HepG2 (cell line): ENCODE data around the gene TUBB2B. TPM values are rescaled to one million over a fixed set of nuclear protein-coding genes. Genes with fewer than 3 reads are reported as not detected.
A peak's percentile ranks its signal among the peaks of the same experiment; 100 is the strongest.

Experiments
- ATAC-seq: fragments of 200-7000 bp; cut with Tn5 transposase; 3 replicates; pipeline ENCODE4 v1.9.1; 2020; ENCODE audit warnings: mild to moderate bottlenecking, moderate library complexity
- BruUV-seq: library from RNA; stranded (reverse); fragments of 400-500 nt; replicated peaks from 2 replicates; lab custom pipeline; 2021; lab: Mats Ljungman, UMichigan
- CTCF ChIA-PET: fragments of 300-600 bp; formaldehyde crosslinking; extraction: SDS; loops from one replicate; lab custom pipeline; 2021; ENCODE audit warnings: low total read pairs, inconsistent platforms, low intra/inter-chr PET ratio; lab: Yijun Ruan, JAX
- POLR2A ChIA-PET: fragments of 350-600 bp; sonication (Branson Sonifier 250); formaldehyde crosslinking; loops from one replicate; lab custom pipeline; 2020; ENCODE audit warnings: antibody characterized with exemption, inconsistent platforms; lab: Yijun Ruan, JAX
- DNase-seq: peaks from one replicate; pipeline ENCODE4 v3.0.0-alpha.2; 2015; ENCODE audit warnings: low spot score
- FAIRE-seq: peaks from 3 replicates; lab custom pipeline; 2011; peaks lifted over from hg19 to GRCh38; lab: Jason Lieb, UNC
- H2AFZ ChIP-seq: one replicate; pipeline ENCODE4 v1.6.1; 2011; ENCODE audit warnings: low read length, inconsistent platforms
- H3K27ac ChIP-seq: fragments of 300-600 bp; 3 replicates; pipeline ENCODE4 v1.8.0; 2011; ENCODE audit warnings: mixed run types, mild to moderate bottlenecking, mixed read lengths, low read length, inconsistent platforms; ENCODE audit not compliant: insufficient read depth; ENCODE audit errors: extremely low read length
- H3K27me3 ChIP-seq, 2 experiments: fragments of 200-600 bp in 1 of 2; 2 replicates in 1 of 2; 3 replicates in 1 of 2; pipeline versions ENCODE4 v1.6.0 to v1.8.0; 2011; ENCODE audit warnings: low read length in 2 of 2, mild to moderate bottlenecking in 2 of 2, moderate library complexity in 2 of 2, inconsistent platforms in 1 of 2; ENCODE audit not compliant: insufficient read depth in 2 of 2, control insufficient read depth in 1 of 2
- H3K36me3 ChIP-seq, 2 experiments: fragments of 200-600 bp in 1 of 2; replicated peaks in 1 of 2; 2 replicates in 1 of 2; 3 replicates in 1 of 2; pipeline versions ENCODE4 v1.5.1 to v1.8.0; 2011; ENCODE audit warnings: low read length in 2 of 2, inconsistent platforms in 1 of 2; ENCODE audit not compliant: insufficient read depth in 2 of 2, control insufficient read depth in 1 of 2
- H3K4me1 ChIP-seq: 2 replicates; pipeline ENCODE4 v1.5.1; 2012; ENCODE audit warnings: low read length, inconsistent platforms; ENCODE audit not compliant: insufficient read depth
- H3K4me2 ChIP-seq: 2 replicates; pipeline ENCODE4 v1.6.0; 2011; ENCODE audit warnings: low read depth, low read length, inconsistent platforms
- H3K4me3 ChIP-seq, 3 experiments: fragments of 200-600 bp in 1 of 3; sonication (generic), shearing (Covaris generic) in 1 of 3; replicated peaks in 1 of 3; 2 replicates each; pipeline ENCODE4 v1.5.1; 2011 to 2016; ENCODE audit warnings: low read length in 3 of 3, inconsistent platforms in 2 of 3, low read depth in 2 of 3, mild to moderate bottlenecking in 2 of 3, control low read depth in 1 of 3, mixed read lengths in 1 of 3; ENCODE audit not compliant: insufficient read depth in 1 of 3
- H3K79me2 ChIP-seq: one replicate; pipeline ENCODE4 v1.6.1; 2011; ENCODE audit warnings: low read length, inconsistent platforms; ENCODE audit not compliant: insufficient read depth
- H3K9ac ChIP-seq: 2 replicates; pipeline ENCODE4 v1.6.0; 2011; ENCODE audit warnings: mild to moderate bottlenecking, low read depth, low read length, inconsistent platforms; ENCODE audit not compliant: insufficient read depth
- H3K9me3 ChIP-seq: 2 replicates; pipeline ENCODE4 v1.5.1; 2012; ENCODE audit warnings: mild to moderate bottlenecking, low read length
- H4K20me1 ChIP-seq: 2 replicates; pipeline ENCODE4 v1.6.0; 2011; ENCODE audit warnings: inconsistent platforms, mild to moderate bottlenecking, low read length, moderate library complexity; ENCODE audit not compliant: insufficient read depth
- ATM ChIP-seq: fragments of 450-650 bp; IDR thresholded peaks from 2 replicates; pipeline ENCODE4 v1.7.1; 2017; ENCODE audit warnings: mild to moderate bottlenecking, borderline replicate concordance
- EED ChIP-seq: sonication (generic); formaldehyde crosslinking; IDR thresholded peaks from 2 replicates; pipeline ENCODE4 v1.5.0; 2020; ENCODE audit warnings: mild to moderate bottlenecking, missing genetic modification reagents
- WGBS: methylation state at CpG from one replicate; pipeline ENCODE4 v1.1.6; 2017; ENCODE audit warnings: low lambda C conversion rate; 5-methylcytosine and 5-hydroxymethylcytosine counted together
- in situ Hi-C: cut with HindIII; loops from 2 replicates; pipeline ENCODE4 v1.10.0; 2017; ENCODE audit warnings: low pct_unique_long_range_greater_than_20kb; ENCODE audit not compliant: extremely low pct_ligation_motif_present
- intact Hi-C: fragments of 100-400 bp; cut with micrococcal nuclease; formaldehyde crosslinking; loops from one replicate; pipeline ENCODE4 v1.10.0; 2022; ENCODE audit not compliant: unreplicated experiment
- polyA plus RNA-seq, 8 experiments: library from polyadenylated mRNA; depleted of rRNA in 3 of 8; stranded (reverse) in 7 of 8; unstranded in 1 of 8; fragments of >200 nt; fragmentation: Illumina TruSeq in 4 of 8; extraction: Trizol in 4 of 8; gene quantifications; 2 replicates each; pipeline versions ENCODE4 v1.2.1 to v1.2.3, GENCODE V29; 2011 to 2016; ENCODE audit warnings: low read depth in 4 of 8, missing spikeins in 1 of 8, mixed read lengths in 1 of 8; ENCODE audit not compliant: insufficient read depth in 1 of 8
- total RNA-seq, 5 experiments: library from RNA; depleted of rRNA; stranded (reverse); fragments of >200 nt; fragmentation: Illumina TruSeq; extraction: Trizol; gene quantifications; 2 replicates each; pipeline ENCODE4 v1.2.3, GENCODE V29; 2016; ENCODE audit warnings: low read depth in 1 of 5
- TF ChIP-seq, protein P1 (sequence below): sonication (generic); formaldehyde crosslinking; IDR thresholded peaks from 2 replicates; pipeline ENCODE4 v1.5.1; 2020; ENCODE audit warnings: mild to moderate bottlenecking, missing genetic modification reagents, moderate library complexity

The TUBB2B gene
- total and polyA plus RNA-seq, 2 of the 13 experiments (the other 11 are each of a cell fraction or from before 2014, with no cell fraction given), result 10.3 to 23.6 TPM

DNA sequence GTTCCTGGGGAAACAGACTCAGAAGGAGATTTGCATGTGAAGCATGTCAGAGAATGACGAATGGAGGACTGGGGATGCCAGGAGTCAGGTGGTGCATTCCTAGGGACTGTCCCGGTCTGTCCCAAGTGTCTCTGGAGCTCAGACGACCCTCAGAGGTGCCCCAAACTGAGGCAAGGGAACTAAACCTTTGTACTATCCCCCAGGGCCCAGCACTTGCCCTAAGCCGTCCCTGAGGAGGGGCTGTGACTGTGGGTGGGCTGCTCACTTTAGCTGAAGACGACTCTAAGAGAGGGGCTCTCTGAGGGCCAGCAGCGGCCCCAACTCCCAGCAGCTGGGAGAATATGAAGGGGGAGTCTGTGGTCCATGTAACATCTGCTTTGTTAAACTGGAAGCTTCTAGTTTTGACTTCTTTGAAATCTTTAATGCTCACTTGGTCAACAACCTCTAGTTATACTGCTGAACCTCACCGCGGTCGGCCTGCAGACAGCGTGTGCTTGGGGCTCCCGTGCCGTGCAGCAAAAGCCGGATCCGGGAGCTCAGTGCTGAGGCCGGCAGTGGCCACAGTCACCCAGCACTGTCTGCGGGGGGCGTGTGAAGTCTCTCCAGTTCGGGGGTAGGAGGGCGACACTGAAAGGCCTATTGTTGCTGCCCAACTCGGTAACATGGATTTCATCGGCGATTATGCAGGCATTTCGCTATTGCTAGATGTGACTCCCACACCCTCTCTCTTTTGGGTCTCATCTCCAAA lies 34.2 kb downstream of the TUBB2B start:
- Histone ChIP-seq H3K4me1 (peaks cover 39% of the 10 kb centered on the region), H3K27me3 (no peaks in the 10 kb centered on the region; a peak in 2 of 5 replicates), H4K20me1 (no peaks in the 10 kb centered on the region), H3K4me3 (no peak overlapping the region), H3K9ac (no peak overlapping the region)
- no peak for FAIRE-seq
- POLR2A ChIA-PET, result no interaction called here
- CTCF ChIA-PET, result no interaction called here
- WGBS, result 63% methylated on average over 23 of the region's 23 CpGs
- TF ChIP-seq ATM, result no peak
- 0 out of 2 replicates have a peak, but pooled peaks have one; percentile 26 for TF ChIP-seq EED
- TF ChIP-seq, protein P1, sequence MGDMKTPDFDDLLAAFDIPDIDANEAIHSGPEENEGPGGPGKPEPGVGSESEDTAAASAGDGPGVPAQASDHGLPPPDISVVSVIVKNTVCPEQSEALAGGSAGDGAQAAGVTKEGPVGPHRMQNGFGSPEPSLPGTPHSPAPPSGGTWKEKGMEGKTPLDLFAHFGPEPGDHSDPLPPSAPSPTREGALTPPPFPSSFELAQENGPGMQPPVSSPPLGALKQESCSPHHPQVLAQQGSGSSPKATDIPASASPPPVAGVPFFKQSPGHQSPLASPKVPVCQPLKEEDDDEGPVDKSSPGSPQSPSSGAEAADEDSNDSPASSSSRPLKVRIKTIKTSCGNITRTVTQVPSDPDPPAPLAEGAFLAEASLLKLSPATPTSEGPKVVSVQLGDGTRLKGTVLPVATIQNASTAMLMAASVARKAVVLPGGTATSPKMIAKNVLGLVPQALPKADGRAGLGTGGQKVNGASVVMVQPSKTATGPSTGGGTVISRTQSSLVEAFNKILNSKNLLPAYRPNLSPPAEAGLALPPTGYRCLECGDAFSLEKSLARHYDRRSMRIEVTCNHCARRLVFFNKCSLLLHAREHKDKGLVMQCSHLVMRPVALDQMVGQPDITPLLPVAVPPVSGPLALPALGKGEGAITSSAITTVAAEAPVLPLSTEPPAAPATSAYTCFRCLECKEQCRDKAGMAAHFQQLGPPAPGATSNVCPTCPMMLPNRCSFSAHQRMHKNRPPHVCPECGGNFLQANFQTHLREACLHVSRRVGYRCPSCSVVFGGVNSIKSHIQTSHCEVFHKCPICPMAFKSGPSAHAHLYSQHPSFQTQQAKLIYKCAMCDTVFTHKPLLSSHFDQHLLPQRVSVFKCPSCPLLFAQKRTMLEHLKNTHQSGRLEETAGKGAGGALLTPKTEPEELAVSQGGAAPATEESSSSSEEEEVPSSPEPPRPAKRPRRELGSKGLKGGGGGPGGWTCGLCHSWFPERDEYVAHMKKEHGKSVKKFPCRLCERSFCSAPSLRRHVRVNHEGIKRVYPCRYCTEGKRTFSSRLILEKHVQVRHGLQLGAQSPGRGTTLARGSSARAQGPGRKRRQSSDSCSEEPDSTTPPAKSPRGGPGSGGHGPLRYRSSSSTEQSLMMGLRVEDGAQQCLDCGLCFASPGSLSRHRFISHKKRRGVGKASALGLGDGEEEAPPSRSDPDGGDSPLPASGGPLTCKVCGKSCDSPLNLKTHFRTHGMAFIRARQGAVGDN (CRISPR knock-in tag), result peak; percentile 31
- TF ChIP-seq, all 625 proteins: peak for 2
- H3K27ac ChIP-seq, result no peak overlapping the region
- no TSS peak for BruUV-seq
- ATAC-seq (no peak), DNase-seq (no peak)
- in situ Hi-C loops, result no loop called here
- H3K4me2 ChIP-seq, result no peak overlapping the region; the same call in 1 of the 2 replicates
- H2AFZ ChIP-seq, result no peak overlapping the region
- H3K9me3 ChIP-seq, result no peaks in the 10 kb centered on the region
- intact Hi-C loops, result no loop called here
- no peaks in the 10 kb centered on the region; a peak in 1 of 5 replicates for H3K36me3 ChIP-seq
- peaks cover 7% of the 10 kb centered on the region for H3K79me2 ChIP-seq
